SK-N-SH (cell line): ENCODE measurements around the gene PTK7.

ENCODE experiments used
- CTCF ChIP-seq: fragments of 200-600 bp; sonication (generic); IDR thresholded peaks from 2 replicates; pipeline ENCODE4 v1.6.1; 2017; ENCODE audit warnings: antibody characterized with exemption, mild to moderate bottlenecking, moderate library complexity
- EP300 ChIP-seq, 2 experiments: IDR thresholded peaks; 2 replicates each; pipeline versions ENCODE4 v1.4.0 to v1.6.1; 2012; ENCODE audit warnings: borderline replicate concordance in 1 of 2, low read depth in 1 of 2, low read length in 1 of 2
- EZH2phosphoT487 ChIP-seq: fragments of 200-600 bp; sonication (generic); IDR thresholded peaks from 2 replicates; pipeline ENCODE4 v1.6.1; 2017; ENCODE audit warnings: low read depth, mixed run types, mild to moderate bottlenecking, antibody characterized with exemption, moderate library complexity, borderline replicate concordance
- IRF3 ChIP-seq: fragments of 150-350 bp; IDR thresholded peaks from 2 replicates; pipeline ENCODE4 v1.6.1; 2016; ENCODE audit warnings: mild to moderate bottlenecking, low read depth, low read length
- PBX3 ChIP-seq: IDR thresholded peaks from 2 replicates; pipeline ENCODE4; 2012
- POLR2AphosphoS5 ChIP-seq: IDR thresholded peaks from 2 replicates; pipeline ENCODE4 v1.6.1; 2012; ENCODE audit warnings: low read depth, low read length
- RAD21 ChIP-seq: IDR thresholded peaks from 2 replicates; pipeline ENCODE4 v1.6.1; 2012; ENCODE audit warnings: mild to moderate bottlenecking, low read length
- REST ChIP-seq: IDR thresholded peaks from 2 replicates; pipeline ENCODE4 v1.6.1; 2012; ENCODE audit warnings: mild to moderate bottlenecking, low read depth, low read length, moderate library complexity
- RFX5 ChIP-seq: IDR thresholded peaks from 2 replicates; pipeline ENCODE4 v1.6.1; 2012; ENCODE audit warnings: mild to moderate bottlenecking, improper control_type of control experiment, low read length
- TAF1 ChIP-seq: IDR thresholded peaks from 2 replicates; pipeline ENCODE4 v1.6.1; 2012; ENCODE audit warnings: low read depth, mild to moderate bottlenecking, low read length, moderate library complexity, borderline replicate concordance

GRCh38 chr6:43129434-43130194 lies 53.5 kb downstream of the PTK7 start:
- no peak for TF ChIP-seq REST
- TF ChIP-seq PBX3, result no peak
- peak; percentile 75 for TF ChIP-seq CTCF
- TF ChIP-seq EP300 (IDR thresholded peaks at IDR 0.05; ENCODE audit: borderline replicate concordance in 1 of 2, low read depth in 1 of 2, low read length in 1 of 2), result no peak
- peak; percentile 90 for TF ChIP-seq RAD21
- TF ChIP-seq RFX5, result no peak
- no peak for TF ChIP-seq POLR2AphosphoS5
- TF ChIP-seq IRF3, result no peak
- no peak for TF ChIP-seq EZH2phosphoT487
- TF ChIP-seq TAF1, result no peak
